Measurements from ENCODE around the gene RASEF. TPM values are rescaled to one million over a fixed set of nuclear protein-coding genes. Genes with fewer than 3 reads are reported as not detected.
"Not testable (repeated sequence)": the region's sequence is repeated elsewhere in the genome, so short reads cannot be mapped to it uniquely, and the experiment has no call there.

The RASEF gene
- total RNA-seq (2014; rRNA removed; shearing (Covaris generic)): 10.5 and 12.6 TPM in 2 replicates

- peak; percentile 71 to 78 for DNase-seq
- Histone ChIP-seq H3K9me3 (replicated peaks) (no peaks in the 10 kb centered on the region), H3K27ac (peak within 1 kb of the TSS; percentile 76), H3K27me3 (no peaks in the 10 kb centered on the region), H3K4me3 (peak within 1 kb of the TSS; percentile 69), H3K36me3 (no peaks in the 10 kb centered on the region), H3K4me1 (peaks cover 10% of the 10 kb centered on the region)
Observed at GRCh38 chr9:83062651-83063527, at the start of gene RASEF. Gene RASEF (minus strand): TSS chr9:83063142. CDS start chr9:83062867, 275 bp downstream.

- no peaks in the 10 kb centered on the region for H3K36me3 ChIP-seq
- H3K4me3 ChIP-seq: no peak overlapping the region
- H3K27ac ChIP-seq: no peak overlapping the region
- 0 out of 2 replicates have a peak, but pooled peaks cover 3% of the 10 kb centered on the region for H3K9me3 ChIP-seq (replicated peaks)
- no peak for DNase-seq
- peaks cover under 1% of the 10 kb centered on the region; the same call in 1 of the 2 replicates for H3K4me1 ChIP-seq
- no peaks in the 10 kb centered on the region for H3K27me3 ChIP-seq
Observed at GRCh38 chr9:83111169-83111568, 48.2 kb upstream of the RASEF start.

- no peaks in the 10 kb centered on the region for H3K36me3 ChIP-seq
- H3K4me1 ChIP-seq: peaks cover 9% of the 10 kb centered on the region; the same call in 1 of the 2 replicates
- H3K27ac ChIP-seq: no peak overlapping the region
- no peak overlapping the region for H3K4me3 ChIP-seq
- H3K27me3 ChIP-seq: no peaks in the 10 kb centered on the region
- H3K9me3 ChIP-seq (replicated peaks): 0 out of 2 replicates have a peak, but pooled peaks cover 3% of the 10 kb centered on the region
- no peak for DNase-seq
Observed at GRCh38 chr9:83109296-83109695, 46.4 kb upstream of the RASEF start.

GRCh38 chr9:83108208-83108607 is 45.3 kb upstream of the RASEF start:
- H3K4me1 ChIP-seq: peaks cover 9% of the 10 kb centered on the region; the same call in 1 of the 2 replicates

GRCh38 chr9:83106772-83107171 is 43.8 kb upstream of the RASEF start:
- Histone ChIP-seq H3K9me3 (replicated peaks) (no peaks in the 10 kb centered on the region), H3K4me1 (peaks cover 9% of the 10 kb centered on the region; the same call in 1 of the 2 replicates), H3K27me3 (no peaks in the 10 kb centered on the region), H3K27ac (no peak overlapping the region), H3K36me3 (no peaks in the 10 kb centered on the region), H3K4me3 (no peak overlapping the region)
- no peak for DNase-seq

More at GRCh38 chr9:83108208-83108607, 45.3 kb upstream of the RASEF start:
- Histone ChIP-seq H3K27me3 (no peaks in the 10 kb centered on the region), H3K36me3 (no peaks in the 10 kb centered on the region), H3K27ac (no peak overlapping the region), H3K4me3 (no peak overlapping the region), H3K9me3 (replicated peaks) (no peaks in the 10 kb centered on the region)
- no peak for DNase-seq

- Histone ChIP-seq H3K27me3 (no peaks in the 10 kb centered on the region), H3K36me3 (no peaks in the 10 kb centered on the region), H3K9me3 (replicated peaks) (no peaks in the 10 kb centered on the region), H3K4me1 (peaks cover 9% of the 10 kb centered on the region; the same call in 1 of the 2 replicates), H3K27ac (no peak overlapping the region), H3K4me3 (no peak overlapping the region)
- peak; percentile 8 to 27 for DNase-seq
Observed at GRCh38 chr9:83106263-83106662, 43.3 kb upstream of the RASEF start.

- no peaks in the 10 kb centered on the region for H3K36me3 ChIP-seq
- H3K27me3 ChIP-seq: no peaks in the 10 kb centered on the region
- no peaks in the 10 kb centered on the region for H3K4me1 ChIP-seq
- H3K4me3 ChIP-seq: no peak overlapping the region
- DNase-seq: no peak
- H3K27ac ChIP-seq: no peak overlapping the region
- no peaks in the 10 kb centered on the region for H3K9me3 ChIP-seq (replicated peaks)
Observed at GRCh38 chr9:83097633-83098032, 34.7 kb upstream of the RASEF start.

- H3K4me1 ChIP-seq; H3K36me3 ChIP-seq; H3K27ac ChIP-seq; H3K27me3 ChIP-seq; DNase-seq; H3K4me3 ChIP-seq; H3K9me3 ChIP-seq (replicated peaks): not testable (repeated sequence)
Observed at GRCh38 chr9:83093311-83093710, 30.4 kb upstream of the RASEF start.

- no peak overlapping the region for H3K27ac ChIP-seq
- no peaks in the 10 kb centered on the region for H3K36me3 ChIP-seq
- no peaks in the 10 kb centered on the region for H3K9me3 ChIP-seq (replicated peaks)
- no peak for DNase-seq
- no peaks in the 10 kb centered on the region for H3K4me1 ChIP-seq
- H3K27me3 ChIP-seq: no peaks in the 10 kb centered on the region
- H3K4me3 ChIP-seq: no peak overlapping the region
Observed at GRCh38 chr9:83081846-83082245, 18.9 kb upstream of the RASEF start.

- no peaks in the 10 kb centered on the region for H3K4me1 ChIP-seq
- no peaks in the 10 kb centered on the region for H3K36me3 ChIP-seq
- no peak overlapping the region for H3K27ac ChIP-seq
- H3K9me3 ChIP-seq (replicated peaks): no peaks in the 10 kb centered on the region
- no peak for DNase-seq
- H3K27me3 ChIP-seq: no peaks in the 10 kb centered on the region
- H3K4me3 ChIP-seq: no peak overlapping the region
Observed at GRCh38 chr9:83081010-83081409, 18.1 kb upstream of the RASEF start.

- not testable (repeated sequence) for H3K27ac ChIP-seq; DNase-seq; H3K4me3 ChIP-seq; H3K36me3 ChIP-seq; H3K4me1 ChIP-seq; H3K9me3 ChIP-seq (replicated peaks); H3K27me3 ChIP-seq
Observed at GRCh38 chr9:83075932-83076331, 13.0 kb upstream of the RASEF start.

GRCh38 chr9:83072498-83072897 is 9.6 kb upstream of the RASEF start:
- H3K4me1 ChIP-seq; H3K9me3 ChIP-seq (replicated peaks); H3K4me3 ChIP-seq; H3K36me3 ChIP-seq; H3K27ac ChIP-seq; H3K27me3 ChIP-seq; DNase-seq: not testable (repeated sequence)

GRCh38 chr9:83071626-83072025 is 8.7 kb upstream of the RASEF start:
- Histone ChIP-seq H3K9me3 (replicated peaks) (no peaks in the 10 kb centered on the region), H3K4me1 (no peaks in the 10 kb centered on the region), H3K36me3 (no peaks in the 10 kb centered on the region), H3K27me3 (no peaks in the 10 kb centered on the region), H3K4me3 (no peak overlapping the region), H3K27ac (no peak overlapping the region)
- DNase-seq: no peak

- Histone ChIP-seq H3K4me3 (no peak overlapping the region), H3K27ac (no peak overlapping the region), H3K36me3 (no peaks in the 10 kb centered on the region), H3K4me1 (no peaks in the 10 kb centered on the region), H3K9me3 (replicated peaks) (no peaks in the 10 kb centered on the region), H3K27me3 (no peaks in the 10 kb centered on the region)
- no peak for DNase-seq
Observed at GRCh38 chr9:83070261-83070660, 7.3 kb upstream of the RASEF start.

- H3K4me1 ChIP-seq: no peaks in the 10 kb centered on the region
- H3K27me3 ChIP-seq: no peaks in the 10 kb centered on the region
- no peak for DNase-seq
- H3K4me3 ChIP-seq: no peak overlapping the region
- no peak overlapping the region for H3K27ac ChIP-seq
- H3K36me3 ChIP-seq: no peaks in the 10 kb centered on the region
- no peaks in the 10 kb centered on the region for H3K9me3 ChIP-seq (replicated peaks)
Observed at GRCh38 chr9:83069651-83070050, 6.7 kb upstream of the RASEF start.

- Histone ChIP-seq H3K27me3 (no peaks in the 10 kb centered on the region), H3K4me3 (no peak overlapping the region), H3K27ac (no peak overlapping the region), H3K9me3 (replicated peaks) (no peaks in the 10 kb centered on the region), H3K36me3 (no peaks in the 10 kb centered on the region), H3K4me1 (no peaks in the 10 kb centered on the region)
- DNase-seq: no peak
Observed at GRCh38 chr9:83068414-83068813, 5.5 kb upstream of the RASEF start.

Measured in SJCRH30 (cell line).